GM19023 (cell line): Measurements from ENCODE around the gene RNF208.
A peak's percentile ranks its signal among the peaks of the same experiment; 100 is the strongest.
"Not testable (repeated sequence)": the region's sequence is repeated elsewhere in the genome, so short reads cannot be mapped to it uniquely, and the experiment has no call there.

Experiments used
- ATAC-seq: cut with Tn5 transposase; IDR thresholded peaks from one replicate; pipeline ENCODE4 v1.9.1; 2021; ENCODE audit warnings: mild to moderate bottlenecking, moderate library complexity; ENCODE audit not compliant: unreplicated experiment

Gene RNF208

DNA sequence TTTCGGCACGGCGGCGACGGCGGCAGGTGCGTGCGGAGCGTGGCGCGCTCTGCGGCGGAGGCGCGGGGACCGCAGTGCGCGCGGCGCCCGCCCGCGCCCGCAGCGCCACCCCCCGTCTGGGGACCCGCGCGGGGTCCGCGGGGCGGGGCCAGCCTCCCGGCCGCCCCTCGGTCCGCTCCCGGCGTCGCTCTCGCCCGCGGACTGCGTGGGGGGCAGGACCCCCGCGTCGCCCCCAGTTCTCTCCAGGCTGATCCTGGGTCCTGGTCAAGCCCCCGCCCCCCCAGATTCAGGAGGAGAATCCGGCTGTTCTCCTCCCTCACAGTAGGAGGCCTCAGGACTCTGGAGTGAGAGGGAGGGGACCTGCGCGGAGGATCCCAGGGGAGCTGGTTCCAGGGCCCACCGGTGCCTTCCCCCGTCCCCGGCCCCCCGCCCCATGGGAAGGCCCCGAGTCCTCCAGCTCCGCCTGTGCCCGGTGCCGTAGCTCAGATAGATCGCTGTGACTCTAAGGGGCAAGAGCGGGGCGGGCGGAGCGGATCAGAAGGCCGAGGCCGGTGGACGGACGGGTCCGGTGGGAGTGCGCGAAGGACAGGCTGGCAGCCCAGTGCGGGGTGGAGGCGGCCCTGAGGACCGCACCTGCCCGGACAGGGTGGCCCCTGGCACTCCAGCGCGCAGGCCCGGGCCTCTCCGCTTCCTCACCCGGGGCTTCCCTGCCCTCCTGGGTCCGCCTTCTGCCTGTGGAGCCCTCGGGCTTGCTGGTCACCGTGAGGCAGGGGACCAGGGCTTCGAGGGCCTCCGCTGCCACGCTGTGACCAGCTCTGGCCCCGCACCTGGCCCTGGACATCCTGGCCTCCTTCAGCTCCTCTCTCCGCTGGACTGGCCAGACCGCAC lies at the start of gene RNF208:
TSS of gene RNF208 (minus strand) at position 51 of the 888 bp plus-strand sequence. CDS start 1,028 bp downstream, outside the sequence.
- ATAC-seq = peak; percentile 2

DNA sequence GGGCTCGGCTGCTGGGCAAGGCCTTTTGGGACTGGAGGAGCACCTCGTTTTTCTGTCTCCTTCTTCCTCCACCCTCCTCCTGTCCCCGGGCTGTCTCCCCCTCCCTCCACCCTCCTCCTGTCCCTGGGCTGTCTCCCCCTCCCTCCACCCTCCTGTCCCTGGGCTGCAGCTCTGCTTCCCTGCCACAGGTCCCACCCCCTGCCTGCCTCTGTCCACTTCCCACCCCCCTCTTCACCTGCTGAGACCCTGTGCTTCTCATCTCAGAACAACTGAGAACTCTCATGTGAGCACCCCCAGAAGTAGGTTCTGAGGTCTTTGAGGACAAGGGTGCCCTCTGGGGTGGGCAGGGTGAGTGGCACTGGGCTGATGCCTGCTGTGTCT lies 49.6 kb upstream of the RNF208 start:
- no peak for ATAC-seq

DNA sequence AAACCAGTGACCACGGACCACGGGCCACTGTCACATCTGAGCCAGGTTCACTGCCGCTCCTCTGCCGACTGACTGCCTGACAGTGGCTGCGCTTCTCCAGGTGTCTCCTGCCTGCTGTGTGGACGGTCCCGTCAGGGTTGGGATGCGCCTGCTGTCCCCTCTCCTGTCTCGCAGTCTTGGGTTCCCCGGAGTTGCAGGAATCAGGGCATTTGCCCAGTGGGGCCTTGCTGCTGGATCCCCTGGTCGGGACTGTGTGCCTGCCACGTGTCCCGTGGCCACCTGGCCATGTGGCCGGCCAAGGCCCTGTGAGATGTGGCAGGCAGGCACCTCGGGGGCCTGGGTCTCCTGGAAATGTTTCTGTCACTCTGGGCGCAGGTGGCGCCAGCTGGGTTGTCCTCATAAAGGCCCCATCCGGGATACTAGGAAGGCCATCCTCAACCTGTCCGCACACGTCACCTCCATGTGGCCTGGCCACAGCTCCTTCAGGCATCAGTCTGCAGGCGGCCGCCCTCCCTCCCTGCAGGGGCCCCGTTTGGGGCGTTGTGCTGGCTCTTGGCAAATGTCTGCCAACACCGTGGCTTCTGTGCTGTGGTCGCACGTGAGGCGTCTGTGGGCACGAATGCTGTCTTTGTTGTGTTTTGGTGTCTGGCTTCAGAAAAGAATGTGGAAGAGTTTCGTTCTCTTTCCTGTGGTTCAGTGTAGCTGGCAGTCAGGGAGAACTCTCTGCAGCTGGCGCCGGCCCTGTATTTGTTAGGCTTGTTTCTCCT lies 49.1 kb upstream of the RNF208 start:
- no peak for ATAC-seq

GRCh38 chr9:137269231-137269772 lies 47.3 kb upstream of the RNF208 start:
- ATAC-seq = no peak

- ATAC-seq = no peak
These were observed 46.6 kb upstream of the RNF208 start for GRCh38 chr9:137268538-137269201.

- no peak for ATAC-seq
These were observed 45.9 kb upstream of the RNF208 start for GRCh38 chr9:137267933-137268355.

- no peak for ATAC-seq
These were observed 44.8 kb upstream of the RNF208 start for GRCh38 chr9:137266585-137267453.

- no peak for ATAC-seq
These were observed 44.1 kb upstream of the RNF208 start for GRCh38 chr9:137266162-137266527.

- ATAC-seq = no peak
These were observed 43.6 kb upstream of the RNF208 start for GRCh38 chr9:137265496-137266161.

DNA sequence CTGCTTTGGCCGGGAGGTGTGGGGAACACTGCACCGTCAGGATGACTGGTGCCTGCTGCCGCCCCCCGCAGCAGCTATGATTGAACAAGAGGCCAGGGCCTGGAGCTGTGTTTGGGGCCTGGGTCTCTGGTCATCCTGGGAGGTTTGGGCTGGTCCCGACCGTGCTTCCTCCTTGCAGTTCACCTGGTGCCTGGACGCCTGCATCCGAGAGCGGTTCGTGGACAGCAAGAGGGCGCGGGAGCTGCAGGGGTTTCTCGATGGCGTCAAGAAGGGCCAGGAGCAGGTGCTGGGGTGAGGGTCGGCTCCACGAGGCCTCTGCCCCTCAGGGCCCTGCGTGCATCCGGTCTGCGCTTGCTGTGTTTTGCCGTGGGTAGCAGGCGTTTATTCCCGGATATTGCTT lies 42.0 kb upstream of the RNF208 start:
- ATAC-seq = no peak

DNA sequence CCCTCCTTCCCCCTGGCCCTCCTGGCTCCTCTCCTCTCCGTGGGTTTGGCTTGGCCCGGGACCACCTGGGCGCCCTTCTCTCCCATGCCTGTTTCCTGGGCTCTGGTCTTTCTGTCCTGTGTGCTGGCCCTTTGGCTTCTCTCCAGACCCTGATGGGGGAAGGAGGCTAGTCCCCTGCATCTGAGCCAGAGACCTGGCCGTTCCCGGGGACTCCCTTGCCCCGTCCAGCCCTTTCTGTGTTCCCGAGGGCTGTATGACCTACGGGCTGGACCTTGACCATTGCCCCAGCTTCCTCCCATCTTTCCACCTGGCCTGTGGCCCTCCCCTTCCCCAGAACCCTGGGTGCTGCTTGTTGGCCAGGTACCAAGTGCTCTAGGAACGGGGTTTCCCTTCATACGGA lies 41.5 kb upstream of the RNF208 start:
- no peak for ATAC-seq

DNA sequence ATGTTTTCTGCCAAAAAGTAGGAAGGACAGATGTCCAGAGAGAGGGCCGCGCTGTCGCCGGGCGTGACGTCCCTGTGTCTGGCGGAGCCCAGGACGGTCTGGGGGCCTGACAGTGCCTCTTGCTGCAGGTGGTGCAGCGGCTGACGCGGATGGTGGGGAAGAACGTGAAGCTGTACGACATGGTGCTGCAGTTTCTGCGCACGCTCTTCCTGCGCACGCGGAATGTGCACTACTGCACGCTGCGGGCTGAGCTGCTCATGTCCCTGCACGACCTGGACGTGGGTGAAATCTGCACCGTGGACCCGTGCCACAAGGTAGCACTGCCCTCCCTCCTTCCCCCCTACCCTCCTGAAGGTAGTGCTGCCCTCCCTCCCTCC lies 40.9 kb upstream of the RNF208 start:
- ATAC-seq = no peak

GRCh38 chr9:137262173-137262908 lies 40.3 kb upstream of the RNF208 start:
- ATAC-seq = not testable (repeated sequence)

DNA sequence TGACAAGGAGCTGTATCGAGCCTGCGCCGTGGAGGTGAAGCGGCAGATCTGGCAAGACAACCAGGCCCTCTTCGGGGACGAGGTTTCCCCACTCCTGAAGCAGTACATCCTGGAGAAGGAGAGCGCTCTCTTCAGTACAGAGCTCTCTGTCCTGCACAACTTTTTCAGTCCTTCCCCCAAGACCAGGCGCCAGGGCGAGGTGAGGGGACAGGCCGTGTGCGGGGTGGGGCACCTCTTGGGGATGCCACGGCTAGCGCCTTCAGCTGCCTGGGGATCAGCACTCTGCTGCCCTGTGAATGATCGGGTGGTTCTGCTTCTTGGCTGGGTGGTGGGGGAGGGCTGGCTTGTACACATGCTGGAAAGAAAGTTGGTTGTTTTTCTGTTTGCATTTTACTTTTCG lies 34.8 kb upstream of the RNF208 start:
- no peak for ATAC-seq

DNA sequence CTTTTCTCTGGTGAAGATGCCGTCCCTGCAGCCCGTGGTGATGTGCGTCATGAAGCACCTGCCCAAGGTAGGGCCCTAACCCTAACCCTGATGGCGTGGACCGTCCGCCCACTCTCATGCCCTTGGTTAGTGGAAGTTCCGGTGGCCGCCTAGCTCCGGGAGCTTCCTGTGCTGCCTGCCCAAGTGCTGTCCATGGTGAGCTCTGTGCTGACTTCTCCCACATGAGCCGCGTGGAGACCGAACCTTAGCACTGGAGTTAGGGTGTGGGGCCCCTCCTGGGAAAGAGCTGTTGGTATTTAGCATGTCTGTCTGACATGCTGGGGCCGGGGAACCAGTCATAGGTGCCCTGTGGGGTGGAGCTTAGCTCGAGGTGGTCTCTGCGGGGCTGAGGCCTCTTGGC lies 34.3 kb upstream of the RNF208 start:
- ATAC-seq = no peak

DNA sequence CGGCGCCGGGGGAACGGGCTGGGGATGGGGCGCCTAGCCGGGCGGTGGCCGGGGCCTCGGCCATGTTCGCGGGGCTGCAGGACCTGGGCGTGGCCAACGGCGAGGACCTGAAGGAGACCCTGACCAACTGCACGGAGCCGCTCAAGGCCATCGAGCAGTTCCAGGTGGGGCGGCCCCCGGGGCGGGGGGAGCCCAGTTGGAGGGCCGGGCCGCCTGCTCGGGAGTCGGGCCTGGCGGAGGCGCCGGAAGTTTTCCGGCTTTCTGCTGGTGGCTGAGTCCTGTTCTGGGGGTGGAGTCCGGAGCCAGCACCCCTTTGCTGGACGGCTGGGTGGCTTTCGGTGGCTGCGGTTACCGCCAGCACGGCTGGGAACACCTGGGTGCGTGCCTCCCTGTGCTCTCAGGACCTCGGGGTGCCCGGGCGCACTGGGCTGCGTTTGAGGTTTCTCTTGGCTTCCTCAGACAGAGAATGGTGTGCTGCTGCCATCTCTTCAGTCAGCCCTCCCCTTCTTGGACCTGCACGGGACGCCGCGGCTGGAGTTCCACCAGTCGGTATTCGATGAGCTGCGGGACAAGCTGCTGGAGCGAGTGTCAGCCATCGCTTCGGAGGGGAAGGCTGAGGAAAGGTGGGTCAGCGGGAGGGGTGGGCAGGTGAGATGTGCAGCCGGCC lies 33.5 kb upstream of the RNF208 start:
- ATAC-seq = peak; percentile 25

DNA sequence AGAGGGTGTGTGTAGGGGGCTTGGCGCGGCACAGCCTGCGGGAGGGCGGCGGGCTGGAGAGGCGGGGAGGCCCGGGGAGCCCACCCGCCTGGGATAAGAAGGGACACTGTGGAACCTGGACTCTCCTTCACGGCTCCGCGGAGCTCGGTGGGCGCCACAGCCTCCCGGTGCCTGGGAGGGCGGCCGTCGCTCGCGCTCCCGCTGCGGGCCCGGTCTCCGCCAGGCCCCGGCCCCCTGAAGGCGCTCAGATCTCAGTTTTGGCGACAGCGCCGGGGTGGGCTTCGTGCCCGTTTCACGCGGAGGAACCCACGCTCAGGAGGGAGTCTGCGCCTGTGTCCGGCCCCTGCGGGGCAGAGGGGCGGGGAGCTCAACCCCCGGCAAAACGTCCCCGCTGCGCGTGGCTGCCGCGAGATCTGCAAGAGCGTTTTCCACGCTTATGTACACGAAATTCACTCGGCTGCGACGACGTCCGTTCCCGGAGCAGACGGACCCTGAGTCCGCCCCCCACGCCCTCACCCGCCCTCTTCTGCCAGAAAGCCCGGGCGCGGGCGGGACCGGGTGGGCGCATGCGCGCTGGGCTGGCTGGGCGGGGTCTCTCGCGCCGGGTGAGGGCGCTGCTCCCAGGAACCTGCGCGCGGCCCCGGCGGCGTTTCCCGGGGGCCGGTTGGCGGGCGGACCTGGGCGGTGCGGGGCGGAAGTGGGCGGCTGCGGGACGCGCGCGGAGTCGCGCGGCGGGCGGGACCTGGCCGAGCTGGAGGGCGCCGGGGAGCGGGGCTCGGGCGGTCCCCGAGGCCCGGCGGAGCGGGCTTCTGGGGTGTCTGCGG lies 32.8 kb upstream of the RNF208 start, which contains the start of gene NELFB:
TSS of gene NELFB (plus strand) at position 704 of the 824 bp plus-strand sequence.
- ATAC-seq = peak; percentile 75
